ENCODE measurements around the gene CR1L.
A peak's percentile ranks its signal among the peaks of the same experiment; 100 is the strongest.
"Not testable (repeated sequence)": the region's sequence is repeated elsewhere in the genome, so short reads cannot be mapped to it uniquely, and the experiment has no call there.

The CR1L gene

DNA sequence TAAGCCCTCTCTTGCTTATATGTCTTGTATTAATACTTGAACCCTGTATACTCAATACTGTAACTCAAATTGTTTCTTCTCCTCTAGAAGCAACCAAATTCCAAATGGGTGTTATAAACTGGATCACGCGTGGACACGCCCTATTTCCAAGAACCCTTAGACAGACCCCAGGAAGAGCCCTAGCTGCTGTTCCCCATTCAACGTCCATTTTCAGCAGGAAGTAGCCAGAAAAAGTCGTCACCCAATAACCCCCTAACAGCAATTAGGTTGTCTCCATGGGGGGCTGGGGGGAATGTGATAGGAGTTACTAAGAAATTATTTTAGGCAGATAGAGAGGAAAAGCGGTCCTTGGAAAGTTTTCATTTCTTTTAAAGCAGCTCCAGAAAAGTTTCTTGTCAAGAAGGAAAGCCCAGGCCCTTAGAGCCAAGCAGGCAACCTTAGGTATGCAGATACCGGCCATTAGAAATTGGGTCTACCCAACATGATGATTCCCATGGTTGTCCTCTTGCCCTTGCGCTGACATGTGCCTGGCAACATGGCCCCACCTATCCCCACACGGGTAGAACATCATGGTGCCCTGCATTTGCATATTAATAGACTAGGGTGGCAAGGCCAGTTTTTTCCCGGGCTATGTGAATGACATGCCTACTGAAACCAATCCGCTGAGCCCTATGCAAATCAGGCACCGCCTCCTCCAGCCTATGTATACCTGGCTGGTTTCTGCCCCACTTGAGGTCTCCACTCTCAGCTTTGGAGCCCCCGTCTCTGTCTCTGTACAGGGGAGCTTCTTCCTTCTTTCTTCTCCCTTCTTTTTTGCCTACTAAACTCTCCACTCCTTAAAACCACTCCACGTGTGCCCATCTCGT is 102.9 kb downstream of the CR1L start:
- peak; percentile 10 to 21 for DNase-seq

DNA sequence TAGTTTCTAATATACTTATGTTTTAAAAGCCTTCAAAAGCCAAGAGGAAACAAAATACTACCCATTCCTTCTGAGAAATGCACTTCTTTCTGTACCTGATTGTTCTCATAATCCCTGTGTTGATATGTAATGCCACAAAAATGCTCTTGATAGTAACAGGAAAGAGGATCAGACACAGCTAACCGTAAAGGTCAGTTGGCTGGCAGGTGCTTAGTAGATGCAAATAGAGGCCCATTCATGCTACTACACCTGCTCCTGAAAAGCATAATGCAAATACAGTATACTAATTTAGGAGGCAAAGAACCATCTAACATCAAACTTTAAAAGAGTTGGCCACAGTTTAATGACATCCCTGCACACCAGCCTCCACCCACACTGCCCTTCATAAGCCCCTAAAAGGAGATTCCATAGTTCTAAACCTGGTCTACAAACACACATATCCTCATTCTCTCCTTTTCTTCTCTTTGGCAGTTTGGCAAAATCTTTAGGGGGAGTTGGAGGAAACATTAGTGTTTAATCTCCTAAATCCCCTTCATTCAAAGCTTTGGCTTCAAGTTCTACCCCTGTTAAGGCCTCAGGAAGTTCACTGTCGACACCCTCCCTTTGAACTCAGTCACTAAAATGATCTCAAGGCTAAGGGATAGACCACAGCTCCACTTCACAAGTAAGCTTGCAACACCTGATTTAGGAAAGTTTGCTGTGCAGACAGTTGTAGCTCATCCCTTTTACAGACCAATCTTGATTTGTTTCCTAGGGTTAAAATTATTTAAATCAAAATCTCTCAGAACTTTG is 104.0 kb downstream of the CR1L start:
- DNase-seq: peak; percentile 59 to 85

DNA sequence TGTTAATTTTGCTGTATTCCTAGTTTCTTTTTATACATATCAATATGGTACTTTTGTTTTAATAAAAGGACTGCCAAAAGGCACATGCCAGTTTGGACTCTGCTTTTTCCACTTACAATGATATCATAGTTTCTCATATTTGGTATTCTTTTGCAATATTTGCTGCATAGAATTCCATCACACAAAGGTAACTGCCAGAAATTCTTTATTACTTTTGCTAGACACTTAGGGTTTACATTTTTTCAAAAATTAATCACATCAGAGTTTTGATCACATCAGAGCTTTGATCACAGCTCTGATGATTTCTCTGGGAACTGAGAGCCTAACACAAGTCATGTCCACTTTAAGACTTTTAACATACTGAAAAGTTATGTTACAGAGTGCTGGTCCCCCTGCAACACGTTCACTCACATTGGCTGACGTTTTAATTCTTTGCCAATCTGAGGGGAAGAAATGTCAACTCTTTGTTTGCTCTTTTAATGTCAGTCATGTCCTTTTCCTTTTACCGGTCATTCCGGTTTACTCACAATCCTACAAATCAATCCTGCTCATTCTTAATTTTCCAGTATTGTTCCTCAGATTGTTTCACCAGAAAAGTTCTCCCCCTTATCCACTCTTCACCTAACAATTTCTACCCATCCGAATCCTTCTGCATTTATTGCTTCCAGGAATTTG is 105.8 kb downstream of the CR1L start:
- no peak for DNase-seq

DNA sequence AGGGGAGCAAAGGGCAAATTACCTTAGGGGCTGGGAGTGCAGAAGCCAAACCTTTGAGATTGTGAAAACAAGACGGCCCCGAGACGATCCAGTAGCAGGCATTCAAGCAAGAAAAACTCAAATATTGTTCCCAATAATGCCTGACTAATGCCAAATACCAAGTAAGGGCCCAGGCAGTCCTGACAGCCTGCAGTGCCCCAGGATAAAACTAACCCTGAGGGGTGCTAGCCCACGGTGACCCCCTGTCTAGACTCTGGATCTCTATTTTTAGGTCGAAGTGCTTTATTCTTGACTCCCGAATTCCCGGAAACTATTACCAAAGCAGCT is 106.5 kb downstream of the CR1L start:
- not testable (repeated sequence) for DNase-seq

DNA sequence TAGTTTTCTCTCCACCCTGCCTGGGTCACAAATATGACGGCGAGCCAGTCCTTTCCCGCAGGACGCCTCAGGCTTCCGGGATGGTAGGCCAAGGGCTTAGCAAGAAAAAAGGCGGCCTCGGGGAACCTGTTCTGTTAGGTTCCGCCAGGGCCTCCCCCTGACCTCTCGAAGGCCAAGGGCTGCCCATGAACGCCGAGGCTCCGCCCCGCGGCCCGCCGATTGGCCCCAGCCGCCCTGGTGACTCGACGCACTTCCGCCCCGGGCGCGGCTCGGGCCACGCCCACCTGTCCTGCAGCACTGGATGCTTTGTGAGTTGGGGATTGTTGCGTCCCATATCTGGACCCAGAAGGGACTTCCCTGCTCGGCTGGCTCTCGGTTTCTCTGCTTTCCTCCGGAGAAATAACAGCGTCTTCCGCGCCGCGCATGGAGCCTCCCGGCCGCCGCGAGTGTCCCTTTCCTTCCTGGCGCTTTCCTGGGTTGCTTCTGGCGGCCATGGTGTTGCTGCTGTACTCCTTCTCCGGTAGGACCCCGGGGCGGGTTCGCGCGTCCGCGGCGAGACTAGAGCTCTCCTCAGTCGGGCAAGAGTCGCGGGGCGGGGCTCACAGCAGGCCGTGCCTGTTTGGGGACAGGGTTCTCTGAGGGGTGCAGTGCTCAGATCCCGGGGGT is 107.0 kb downstream of the CR1L start, which contains the start of gene CD46:
TSS of gene CD46 (plus strand) at position 265 of the 666 bp plus-strand sequence. CDS start at position 424, 159 bp downstream.
- peak; percentile 95 to 97 for DNase-seq

DNA sequence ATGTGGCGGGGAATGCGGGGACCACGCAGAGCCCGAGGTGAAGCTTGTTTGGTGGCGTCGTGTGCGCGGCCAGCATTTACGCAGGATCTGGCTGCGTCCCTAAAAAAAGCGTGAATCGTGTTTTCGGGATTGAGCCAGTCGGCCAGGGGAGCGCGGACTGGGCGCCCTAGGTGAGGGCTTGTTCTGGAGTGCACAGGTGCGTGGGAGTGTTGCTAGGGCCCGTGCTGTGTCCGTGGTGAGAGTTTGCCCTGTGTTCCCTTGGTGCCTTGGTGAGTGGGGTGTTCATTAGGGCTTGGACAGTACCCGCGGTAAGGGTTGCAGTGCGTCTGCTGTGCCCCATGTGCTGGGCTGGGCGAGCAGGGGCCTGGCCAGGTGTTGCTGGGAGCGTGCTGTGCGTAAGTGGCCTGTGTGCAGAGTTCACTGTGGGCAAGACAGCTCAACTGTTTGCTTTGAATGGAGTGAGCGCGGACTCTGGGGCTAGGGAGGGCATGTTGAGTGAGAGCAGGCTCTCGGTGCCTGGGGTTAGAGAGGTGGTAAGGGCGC is 107.6 kb downstream of the CR1L start:
- peak; percentile 13 to 55 for DNase-seq

DNA sequence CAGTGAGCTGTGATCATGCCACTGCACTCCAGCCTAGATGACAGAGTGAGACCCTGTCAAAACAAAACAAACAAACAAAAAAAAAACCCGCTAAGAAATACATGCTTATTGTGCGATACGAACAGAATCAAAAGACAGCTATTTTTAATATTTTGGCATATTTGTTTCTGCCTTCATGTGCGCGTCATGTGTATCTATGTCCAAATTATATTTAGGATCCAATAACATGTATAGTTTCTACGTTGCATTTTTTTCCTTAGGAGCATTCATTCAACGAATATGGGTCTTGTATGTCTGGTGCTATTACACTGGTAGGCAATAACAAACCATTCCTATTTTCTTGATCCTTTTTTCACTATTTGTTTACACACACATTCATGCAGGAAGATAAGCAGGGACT is 108.7 kb downstream of the CR1L start:
- DNase-seq: no peak

DNA sequence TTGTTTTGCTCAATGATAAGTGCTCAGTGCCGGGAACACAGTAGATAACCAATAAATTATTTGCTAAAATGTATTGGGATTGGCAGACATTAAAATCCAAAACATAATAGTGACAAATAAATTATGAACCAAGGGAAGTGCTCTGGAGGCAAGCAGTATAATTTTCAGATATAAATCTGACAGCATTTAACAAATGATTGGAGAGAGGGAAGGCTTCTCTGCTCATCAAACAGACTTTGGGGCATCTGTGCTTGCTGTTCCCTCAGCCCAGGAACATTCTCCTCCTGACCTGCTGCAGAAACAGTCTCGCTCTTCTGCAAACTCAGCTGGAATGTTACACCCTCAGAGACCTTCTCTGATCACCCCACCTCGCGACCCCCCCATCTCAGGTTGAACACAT is 109.1 kb downstream of the CR1L start:
- DNase-seq: no peak

DNA sequence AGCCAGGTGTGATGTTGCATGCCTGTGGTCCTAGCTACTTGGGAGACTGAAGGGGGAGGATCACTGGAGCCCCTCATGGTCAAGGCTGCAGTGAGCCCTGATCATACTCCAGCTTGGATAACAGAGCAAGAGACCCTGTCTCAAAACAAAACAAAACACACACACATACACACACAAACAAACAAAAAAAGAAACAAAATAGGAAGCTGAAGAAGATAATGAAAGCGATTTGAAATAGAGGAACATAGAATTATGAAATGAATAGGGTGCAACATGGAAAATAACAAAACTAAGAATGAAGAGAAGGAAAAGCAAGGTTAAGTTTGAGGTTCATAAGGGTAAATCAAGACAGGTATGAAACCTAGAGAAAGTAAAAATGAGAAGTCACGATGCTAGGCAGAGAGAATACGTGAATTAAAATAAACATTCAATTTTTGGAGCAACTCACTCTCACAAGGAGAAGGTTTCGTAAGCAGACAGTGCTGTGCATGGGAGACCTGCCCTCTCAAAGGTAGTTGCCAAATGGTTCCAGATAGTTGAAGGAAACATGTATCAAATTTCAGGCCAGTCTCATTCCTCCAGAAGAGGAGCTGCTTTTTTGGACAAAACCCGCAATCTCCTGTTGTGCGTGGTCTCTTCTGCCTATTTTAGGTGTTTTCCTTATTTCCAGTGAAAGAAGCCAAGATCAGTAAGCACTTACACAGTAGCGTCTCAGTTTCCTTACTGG is 110.2 kb downstream of the CR1L start:
- no peak for DNase-seq

DNA sequence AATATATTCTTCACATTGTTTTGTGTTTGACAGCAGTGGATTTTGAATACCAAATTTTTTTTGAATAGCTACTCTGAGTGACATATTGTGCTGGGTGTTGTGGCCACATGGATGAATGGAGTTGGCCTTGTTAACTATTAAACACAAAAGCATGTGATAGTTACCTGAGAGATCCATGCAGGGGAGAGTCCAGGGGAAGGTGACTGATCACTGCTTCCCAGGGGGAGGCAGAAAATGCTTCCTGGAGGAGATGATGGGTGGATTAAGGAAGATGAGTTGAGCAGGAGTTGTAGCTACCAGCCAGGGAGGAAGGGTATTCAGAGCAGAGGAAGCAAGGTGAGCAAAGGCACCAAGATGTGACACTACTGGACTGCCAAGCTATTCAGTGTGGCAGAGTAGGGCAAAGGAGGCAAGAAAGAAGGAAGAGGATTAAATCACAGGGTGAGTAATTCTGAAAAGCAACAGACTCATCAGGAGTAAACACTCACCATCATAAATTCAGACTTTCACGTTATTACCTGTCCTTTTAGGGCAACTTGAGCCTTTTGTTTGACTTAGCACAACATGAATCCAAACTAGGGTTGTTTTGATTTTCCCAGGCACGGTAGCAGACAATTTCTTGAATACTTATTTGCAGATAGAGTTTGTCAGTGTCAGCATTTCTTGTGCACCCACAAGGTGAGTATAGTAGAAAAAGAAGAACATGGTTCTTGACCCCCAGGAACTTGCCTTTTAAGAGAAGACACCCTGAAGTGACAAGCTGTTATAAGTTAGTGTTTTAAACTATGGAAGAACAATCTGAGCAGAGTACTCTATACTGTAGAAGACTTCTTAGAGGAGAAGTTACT is 111.1 kb downstream of the CR1L start:
- no peak for DNase-seq

DNA sequence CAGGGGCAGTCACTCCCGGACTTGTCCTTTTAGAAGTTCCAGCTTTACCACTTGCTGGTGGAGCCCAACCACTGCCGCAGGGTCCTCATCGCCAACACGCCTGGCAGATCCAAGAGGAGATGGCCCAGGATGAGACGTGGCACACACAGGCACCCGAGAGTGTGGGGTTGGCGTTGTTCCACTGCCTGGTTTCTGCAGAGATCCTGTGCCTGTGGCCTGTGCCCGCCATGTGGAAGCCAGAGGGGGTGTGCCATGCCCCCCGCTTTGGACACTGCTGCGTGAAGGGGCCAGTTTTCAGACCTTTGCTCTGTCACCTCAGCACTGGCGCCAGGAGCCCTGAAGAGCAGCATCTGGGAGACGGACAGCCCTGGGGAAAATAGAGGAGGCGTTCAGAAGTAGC is 117.7 kb downstream of the CR1L start:
- DNase-seq: no peak

DNA sequence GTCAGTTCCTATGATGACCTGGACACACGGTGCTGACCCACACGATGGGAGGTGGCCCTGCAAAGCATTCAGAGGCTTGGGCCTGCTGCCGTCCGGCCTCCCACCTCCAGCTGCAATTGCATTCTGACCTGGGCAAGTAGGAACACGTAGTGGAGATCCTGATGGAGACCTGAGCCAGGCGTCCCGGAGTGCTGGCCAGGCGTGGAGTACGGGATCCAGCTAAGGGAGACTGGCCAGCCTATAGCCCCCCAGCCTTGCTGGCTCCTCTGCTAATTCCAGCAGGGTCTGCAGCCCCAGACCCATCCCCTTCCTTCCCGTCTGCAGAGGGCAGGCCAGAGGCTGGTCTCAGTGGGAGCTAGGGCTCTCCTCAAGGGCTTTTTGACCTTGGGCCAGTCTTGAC is 118.2 kb downstream of the CR1L start:
- no peak for DNase-seq

DNA sequence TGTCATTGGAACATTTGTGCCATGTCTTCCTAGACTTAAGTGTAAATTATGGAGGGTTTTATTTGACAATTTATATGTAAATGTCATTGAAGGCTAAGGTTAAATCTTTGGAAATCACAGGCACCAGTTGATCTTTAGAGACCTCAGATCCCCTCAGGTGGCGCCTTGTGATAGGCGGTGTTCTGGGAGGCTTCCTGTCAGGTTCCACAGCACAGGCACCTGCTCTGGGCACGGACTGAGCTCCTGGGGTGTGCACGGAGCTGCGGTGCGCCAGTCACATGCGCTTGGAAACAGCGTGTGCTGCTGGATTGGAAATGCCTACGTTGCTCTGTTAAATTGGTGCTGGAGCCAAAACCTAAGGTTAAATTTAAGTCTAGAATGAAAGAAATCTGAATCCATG is 119.0 kb downstream of the CR1L start:
- no peak for DNase-seq

DNA sequence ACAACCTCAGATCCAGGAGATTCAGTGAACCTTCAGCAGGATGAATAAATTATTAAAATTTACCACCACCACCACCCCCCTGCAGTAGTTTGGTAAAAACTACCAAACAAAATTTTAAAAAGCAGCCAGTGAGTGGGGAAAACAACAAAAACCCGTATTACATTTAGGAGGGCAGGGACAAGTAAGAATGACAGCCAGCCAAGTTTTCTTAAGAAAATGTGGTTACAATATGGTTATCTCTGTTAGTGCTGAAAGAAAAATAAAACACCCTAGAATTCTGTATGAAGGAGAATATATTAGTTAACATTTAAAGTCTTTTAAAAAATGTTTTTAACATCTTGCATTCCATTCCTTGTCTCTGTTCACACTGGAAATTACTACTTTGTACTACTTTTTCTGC is 121.6 kb downstream of the CR1L start:
- DNase-seq: no peak

DNA sequence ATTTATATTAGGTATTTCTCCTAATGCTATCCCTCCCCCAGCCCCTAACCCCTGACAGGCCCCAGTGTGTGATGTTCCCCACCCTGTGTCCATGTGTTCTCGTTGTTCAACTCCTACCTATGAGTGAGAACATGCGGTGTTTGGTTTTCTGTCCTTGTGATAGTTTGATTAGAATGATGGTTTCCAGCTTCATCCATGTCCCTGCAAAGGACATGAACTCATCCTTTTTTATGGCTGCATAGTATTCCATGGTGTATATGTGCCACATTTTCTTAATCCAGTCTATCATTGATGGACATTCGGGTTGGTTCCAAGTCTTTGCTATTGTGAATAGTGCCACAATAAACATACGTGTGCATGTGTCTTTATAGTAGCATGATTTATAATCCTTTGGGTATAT is 125.6 kb downstream of the CR1L start:
- DNase-seq: not testable (repeated sequence)

Data from SHP77 (cell line).